ENCODE data around the gene AUH. TPM values are rescaled to one million over a fixed set of nuclear protein-coding genes. Genes with fewer than 3 reads are reported as not detected.

The AUH gene
- total RNA-seq = 10 to 100 TPM; 37.1 to 59.9 (median 49.7) TPM

DNA sequence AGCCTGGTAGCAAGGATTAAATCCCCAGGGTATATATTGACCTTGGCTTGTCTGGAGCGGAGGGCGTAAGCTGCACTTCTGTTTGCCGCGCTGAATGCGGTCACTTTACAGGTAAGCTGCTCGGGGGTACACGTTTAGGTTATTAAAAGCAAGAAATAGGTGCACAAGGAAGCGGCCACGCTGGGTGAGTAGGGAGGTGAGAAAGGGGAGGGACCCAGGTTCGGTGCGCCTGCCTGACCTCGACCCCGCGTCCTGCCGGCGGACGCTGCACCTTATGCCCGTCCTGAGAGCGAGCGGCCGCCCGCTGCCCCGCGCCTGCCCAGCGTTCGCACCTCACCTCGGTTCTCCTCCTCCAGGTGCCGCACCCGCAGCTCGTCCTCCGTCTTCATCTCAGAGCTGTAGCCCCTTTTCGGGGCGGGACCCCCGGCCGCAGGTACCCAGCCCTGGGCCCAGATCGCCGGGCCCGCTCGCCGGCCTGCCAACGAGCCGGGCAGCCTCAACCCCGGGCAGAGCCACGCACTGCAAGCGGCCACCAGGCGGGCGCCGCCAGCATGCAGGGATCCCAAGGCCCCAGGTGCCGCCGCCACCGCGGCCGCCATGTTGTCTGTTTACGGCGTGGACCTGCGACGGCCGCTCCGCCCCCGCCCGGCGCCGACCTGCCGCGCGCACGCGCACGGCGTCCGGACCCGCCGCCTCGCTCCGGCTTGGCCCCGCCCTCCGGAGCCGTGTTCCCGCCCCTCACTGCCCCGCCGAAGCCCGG, at the start of gene AUH:
AUH (minus strand) TSS at position 628 of the 760 bp plus-strand sequence; CDS start at position 599, 29 bp downstream.
- DNase-seq = peak; percentile 81 to 93 (median 93)

GRCh38 chr9:91411096-91411771, 49.5 kb upstream of the AUH start:
- H3K27me3 ChIP-seq = no peaks in the 10 kb centered on the region
- no peak overlapping the region for H3K4me3 ChIP-seq
- H3K36me3 ChIP-seq = peaks cover 0 to 44% (median 0%) of the 10 kb centered on the region in 3 donors
- H3K27ac ChIP-seq = no peak overlapping the region
- no peaks in the 10 kb centered on the region for H3K9me3 ChIP-seq
- peaks cover 0 to 6% (median 3%) of the 10 kb centered on the region in 4 donors for H3K4me1 ChIP-seq
- no peak for DNase-seq
- TF ChIP-seq POLR2A (IDR thresholded peaks at IDR 0.05) (no peak), CTCF (IDR thresholded peaks at IDR 0.05) (no peak)

More for the DNA sequence above, at the start of gene AUH:
- Histone ChIP-seq H3K27me3 (no peaks in the 10 kb centered on the region), H3K36me3 (peaks cover 0 to 7% (median 0%) of the 10 kb centered on the region in 3 donors), H3K4me1 (peaks cover 0 to 12% (median 0%) of the 10 kb centered on the region in 4 donors), H3K27ac (peak within 1 kb of the TSS; percentile 90 to 97 (median 92)), H3K4me3 (peak within 1 kb of the TSS; percentile 90 to 100 (median 94)), H3K9me3 (no peaks in the 10 kb centered on the region)
- TF ChIP-seq CTCF (IDR thresholded peaks at IDR 0.05) (peak in 3 of 6 experiments; percentile 2 to 33 (median 19)), POLR2A (IDR thresholded peaks at IDR 0.05) (peak; percentile 48 to 55)

- peaks cover 0 to 6% (median 3%) of the 10 kb centered on the region in 4 donors for H3K4me1 ChIP-seq
- TF ChIP-seq CTCF (IDR thresholded peaks at IDR 0.05) = no peak
- TF ChIP-seq POLR2A (IDR thresholded peaks at IDR 0.05) = no peak
- H3K27ac ChIP-seq = no peak overlapping the region
- H3K27me3 ChIP-seq = no peaks in the 10 kb centered on the region
- peaks cover 0 to 44% (median 0%) of the 10 kb centered on the region in 3 donors for H3K36me3 ChIP-seq
- H3K4me3 ChIP-seq = no peak overlapping the region
- H3K9me3 ChIP-seq = no peaks in the 10 kb centered on the region
- DNase-seq = no peak
These were observed 48.4 kb upstream of the AUH start for GRCh38 chr9:91410161-91410560.

DNA sequence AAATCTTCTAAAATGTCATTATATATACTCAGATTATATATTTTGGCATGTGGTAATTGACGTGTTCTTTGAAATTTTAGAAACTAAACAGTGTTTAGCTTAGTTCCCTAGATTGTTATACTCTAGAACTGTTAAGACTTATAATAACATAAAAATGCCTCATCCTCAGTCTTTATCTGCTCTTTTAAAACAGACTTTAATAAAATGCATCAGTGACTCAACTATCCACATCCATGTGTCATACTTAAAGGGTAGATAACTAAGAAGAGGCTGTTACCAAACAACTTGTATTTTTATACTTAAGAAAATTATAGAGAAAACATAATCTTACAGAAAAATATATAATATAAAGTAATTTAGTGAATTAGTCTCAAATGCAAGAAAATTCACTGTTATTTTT, 46.8 kb upstream of the AUH start:
- DNase-seq = no peak
- H3K9me3 ChIP-seq = no peaks in the 10 kb centered on the region
- H3K27me3 ChIP-seq = no peaks in the 10 kb centered on the region
- H3K4me3 ChIP-seq = no peak overlapping the region
- H3K27ac ChIP-seq = no peak overlapping the region
- H3K4me1 ChIP-seq = peaks cover 0 to 6% (median 1%) of the 10 kb centered on the region in 4 donors
- no peak for TF ChIP-seq CTCF (IDR thresholded peaks at IDR 0.05)
- TF ChIP-seq POLR2A (IDR thresholded peaks at IDR 0.05) = no peak
- peaks cover 0 to 44% (median 0%) of the 10 kb centered on the region in 3 donors for H3K36me3 ChIP-seq

DNA sequence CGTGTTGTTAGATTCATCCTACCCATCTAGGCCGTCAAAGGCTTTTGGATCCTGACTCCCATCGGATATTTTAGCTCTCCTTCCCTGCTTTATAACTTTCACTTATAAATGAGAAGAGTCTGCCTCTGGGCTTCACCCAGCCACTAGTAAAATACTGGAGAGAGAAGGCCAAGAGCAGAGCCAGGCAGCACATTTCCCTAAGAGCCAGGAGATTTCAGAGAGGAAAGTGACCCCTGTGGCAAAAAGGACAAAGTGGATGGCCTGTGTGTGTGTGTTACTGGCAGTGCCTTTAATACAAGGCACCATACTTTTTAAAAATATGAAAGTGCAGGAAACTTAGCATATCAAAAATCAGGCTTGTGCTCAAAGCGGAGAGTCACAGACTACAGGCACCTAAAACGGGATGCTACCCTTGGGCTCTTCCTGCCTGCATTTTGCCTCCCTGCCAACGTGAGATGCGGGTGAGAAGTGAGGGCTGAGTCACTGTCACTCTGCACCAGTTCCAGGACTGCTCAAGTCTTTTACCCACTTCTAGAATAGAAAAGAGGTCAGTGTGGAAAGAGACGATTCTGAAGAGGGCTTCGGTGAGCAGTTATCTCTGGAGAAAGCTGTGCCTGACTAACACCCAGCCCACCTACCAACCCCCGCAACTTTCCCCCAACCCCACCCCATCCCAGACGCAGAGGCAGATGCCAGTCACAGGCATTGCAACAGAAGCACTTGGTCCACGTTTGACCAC, 46.0 kb upstream of the AUH start:
- TF ChIP-seq CTCF (IDR thresholded peaks at IDR 0.05) = no peak
- TF ChIP-seq POLR2A (IDR thresholded peaks at IDR 0.05) = no peak
- Histone ChIP-seq H3K4me3 (no peak overlapping the region), H3K36me3 (peaks cover 0 to 44% (median 0%) of the 10 kb centered on the region in 3 donors), H3K4me1 (peaks cover 0 to 6% (median 1%) of the 10 kb centered on the region in 4 donors), H3K27ac (no peak overlapping the region), H3K9me3 (no peaks in the 10 kb centered on the region), H3K27me3 (no peaks in the 10 kb centered on the region)
- DNase-seq = no peak

Data from Peyer's patch (tissue), 4 donors.